HEK293 (cell line): ENCODE results near the gene PITPNM1.

ENCODE experiments used
- CTCF ChIA-PET: fragments of 350-600 bp; formaldehyde crosslinking; extraction: SDS; loops from one replicate; lab custom pipeline; 2021; ENCODE audit warnings: antibody characterized with exemption; lab: Yijun Ruan, JAX
- POLR2A ChIA-PET: fragments of 300-600 bp; formaldehyde crosslinking; extraction: SDS; loops from one replicate; lab custom pipeline; 2020; ENCODE audit warnings: antibody characterized with exemption, inconsistent platforms; lab: Yijun Ruan, JAX
- H3K27ac ChIP-seq: fragments of 200-500 bp; sonication (Bioruptor generic); 2 replicates; pipeline ENCODE4 v1.5.1; 2014; ENCODE audit warnings: low read depth, low read length, control low read depth, inconsistent platforms; ENCODE audit errors: extremely low read depth
- H3K36me3 ChIP-seq, 2 experiments: fragments of 200-500 bp in 1 of 2; sonication (Bioruptor generic) in 1 of 2; 1 replicate in 1 of 2; 2 replicates in 1 of 2; pipeline ENCODE4 v1.5.1; 2014 to 2017; ENCODE audit warnings: inconsistent platforms in 2 of 2, low read length in 2 of 2; ENCODE audit not compliant: control insufficient read depth in 2 of 2, insufficient read depth in 1 of 2
- H3K4me1 ChIP-seq: fragments of 200-500 bp; sonication (Bioruptor generic); 2 replicates; pipeline ENCODE4 v1.5.1; 2014; ENCODE audit warnings: mild to moderate bottlenecking, low read length, inconsistent platforms; ENCODE audit not compliant: control insufficient read depth, insufficient read depth
- H3K4me3 ChIP-seq: 2 replicates; pipeline ENCODE4 v1.5.1; 2011; ENCODE audit warnings: low read depth, mild to moderate bottlenecking, control low read depth, low read length, moderate library complexity
- H3K9me3 ChIP-seq: fragments of 200-500 bp; sonication (Bioruptor generic); 2 replicates; pipeline ENCODE4 v1.5.1; 2014; ENCODE audit warnings: low read depth, low read length, inconsistent platforms; ENCODE audit not compliant: control insufficient read depth, insufficient read depth
- EGR2 ChIP-seq: fragments of 450-650 bp; formaldehyde crosslinking; IDR thresholded peaks from 2 replicates; pipeline ENCODE4 v1.5.1; 2016; ENCODE audit warnings: low read depth, missing biosample characterization, missing genetic modification characterization
- MEIS1 ChIP-seq: sonication (generic); formaldehyde crosslinking; IDR thresholded peaks from 2 replicates; pipeline ENCODE4 v1.8.1; 2022; ENCODE audit warnings: missing genetic modification reagents, mild to moderate bottlenecking, borderline replicate concordance
- OVOL3 ChIP-seq: fragments of 450-650 bp; formaldehyde crosslinking; IDR thresholded peaks from 2 replicates; pipeline ENCODE4 v1.5.1; 2016; ENCODE audit warnings: missing biosample characterization, missing genetic modification characterization
- ZIC2 ChIP-seq: fragments of 450-650 bp; formaldehyde crosslinking; IDR thresholded peaks from 2 replicates; pipeline ENCODE4 v1.5.1; 2016; ENCODE audit warnings: missing biosample characterization, missing genetic modification characterization
- ZNF146 ChIP-seq: fragments of 450-650 bp; formaldehyde crosslinking; IDR thresholded peaks from 2 replicates; pipeline ENCODE4 v1.5.1; 2016; ENCODE audit warnings: missing biosample characterization, missing genetic modification characterization
- ZNF2 ChIP-seq: fragments of 450-650 bp; formaldehyde crosslinking; IDR thresholded peaks from 2 replicates; pipeline ENCODE4 v1.5.1; 2016; ENCODE audit warnings: missing biosample characterization, missing genetic modification characterization
- ZNF211 ChIP-seq: fragments of 450-650 bp; formaldehyde crosslinking; IDR thresholded peaks from 2 replicates; pipeline ENCODE4 v1.5.1; 2016; ENCODE audit warnings: low read depth, missing biosample characterization, missing genetic modification characterization
- ZNF324 ChIP-seq: fragments of 450-650 bp; formaldehyde crosslinking; IDR thresholded peaks from 2 replicates; pipeline ENCODE4 v1.5.1; 2016; ENCODE audit warnings: missing biosample characterization, missing genetic modification characterization
- ZNF394 ChIP-seq: fragments of 450-650 bp; formaldehyde crosslinking; IDR thresholded peaks from 2 replicates; pipeline ENCODE4 v1.5.1; 2016; ENCODE audit warnings: missing biosample characterization, missing genetic modification characterization, mild to moderate bottlenecking, moderate library complexity, borderline replicate concordance
- ZNF585B ChIP-seq: fragments of 450-650 bp; formaldehyde crosslinking; IDR thresholded peaks from 2 replicates; pipeline ENCODE4 v1.5.1; 2016; ENCODE audit warnings: missing biosample characterization, missing genetic modification characterization
- ZNF768 ChIP-seq: fragments of 450-650 bp; formaldehyde crosslinking; IDR thresholded peaks from 2 replicates; pipeline ENCODE4 v1.5.1; 2018; ENCODE audit warnings: missing biosample characterization, mild to moderate bottlenecking, missing genetic modification characterization
- ZNF837 ChIP-seq: fragments of 450-650 bp; formaldehyde crosslinking; IDR thresholded peaks from 2 replicates; pipeline ENCODE4 v1.5.1; 2016; ENCODE audit warnings: missing biosample characterization, missing genetic modification characterization
- TF ChIP-seq, protein P1 (sequence below): fragments of 450-650 bp; formaldehyde crosslinking; IDR thresholded peaks from 2 replicates; pipeline ENCODE4; 2016; ENCODE audit warnings: missing biosample characterization, missing genetic modification characterization
- TF ChIP-seq, protein P2 (sequence below): fragments of 450-650 bp; formaldehyde crosslinking; IDR thresholded peaks from 2 replicates; pipeline ENCODE4 v1.5.1; 2016; ENCODE audit warnings: missing biosample characterization, missing genetic modification characterization, low read depth
- TF ChIP-seq, protein P3 (sequence below): fragments of 450-650 bp; formaldehyde crosslinking; IDR thresholded peaks from 2 replicates; pipeline ENCODE4 v1.5.1; 2016; ENCODE audit warnings: missing biosample characterization, missing genetic modification characterization

The PITPNM1 gene

DNA sequence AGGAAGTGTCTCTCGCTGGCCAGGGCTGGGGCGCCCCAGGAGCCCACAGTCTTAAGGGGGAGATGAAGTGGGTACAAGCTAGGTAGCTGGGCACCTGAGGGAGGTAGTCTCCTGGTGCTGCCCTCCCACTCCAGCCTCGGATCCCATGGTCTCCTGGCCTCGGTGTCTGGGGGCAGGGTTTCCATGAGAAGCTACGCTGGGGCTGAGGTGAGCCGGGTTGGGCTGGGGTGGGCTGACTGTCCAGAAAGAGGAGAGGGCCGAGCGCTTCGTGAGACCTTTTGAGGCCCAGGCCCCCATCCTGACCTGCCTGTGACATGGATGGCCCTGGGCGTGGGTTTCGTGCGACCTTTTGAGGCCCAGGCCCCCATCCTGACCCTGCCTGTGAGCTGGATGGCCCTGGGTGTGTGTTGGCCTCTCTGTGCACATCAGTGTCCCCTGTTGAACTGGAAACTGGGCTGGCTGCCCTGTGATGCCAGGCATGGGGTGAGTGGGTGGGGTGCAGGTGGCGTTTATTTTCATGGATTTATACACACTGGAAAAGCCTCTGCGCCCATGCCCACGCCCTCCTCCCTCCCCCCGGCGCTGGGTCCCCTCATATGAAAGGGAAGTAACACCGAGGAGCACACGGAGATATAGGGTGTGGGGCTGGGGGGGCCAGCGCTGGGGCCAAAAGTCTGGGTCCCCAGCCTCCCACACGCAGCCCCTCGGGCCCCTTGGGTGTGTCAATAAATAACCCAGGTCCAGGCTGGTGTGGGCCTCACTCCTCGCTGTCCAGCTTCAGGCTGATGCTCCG lies 13.7 kb downstream of the PITPNM1 start:
- Histone ChIP-seq H3K36me3 (peaks cover 0 to 80% of the 10 kb centered on the region in 2 experiments; a peak in 2 of 3 replicates), H3K9me3 (no peaks in the 10 kb centered on the region), H3K27ac (no peak overlapping the region), H3K4me3 (no peak overlapping the region), H3K4me1 (no peaks in the 10 kb centered on the region)
- ChIA-PET POLR2A (interaction anchor here (0.7 to 2.5 kb wide), 3 partner anchors 9 to 148 kb away, joined by 3 to 11 read pairs (median 5); partner anchors contain the start of genes AIP and POLD4), CTCF (interaction anchor here (1.2 kb wide), 2 partner anchors 140 to 141 kb away, joined by 3 to 5 read pairs; no protein-coding TSS in a partner anchor)
- TF ChIP-seq EGR2: no peak
- TF ChIP-seq OVOL3 (tag by site-specific recombination): no peak
- no peak for TF ChIP-seq ZNF394 (tag by site-specific recombination)
- no peak for TF ChIP-seq ZIC2 (tag by site-specific recombination)
- no peak for TF ChIP-seq ZNF585B (tag by site-specific recombination)
- TF ChIP-seq ZNF768: no peak
- no peak for TF ChIP-seq ZNF837 (tag by site-specific recombination)
- no peak for TF ChIP-seq ZNF146
- no peak for TF ChIP-seq ZNF2 (tag by site-specific recombination)
- TF ChIP-seq ZNF324 (tag by site-specific recombination): no peak
- TF ChIP-seq, protein P1, sequence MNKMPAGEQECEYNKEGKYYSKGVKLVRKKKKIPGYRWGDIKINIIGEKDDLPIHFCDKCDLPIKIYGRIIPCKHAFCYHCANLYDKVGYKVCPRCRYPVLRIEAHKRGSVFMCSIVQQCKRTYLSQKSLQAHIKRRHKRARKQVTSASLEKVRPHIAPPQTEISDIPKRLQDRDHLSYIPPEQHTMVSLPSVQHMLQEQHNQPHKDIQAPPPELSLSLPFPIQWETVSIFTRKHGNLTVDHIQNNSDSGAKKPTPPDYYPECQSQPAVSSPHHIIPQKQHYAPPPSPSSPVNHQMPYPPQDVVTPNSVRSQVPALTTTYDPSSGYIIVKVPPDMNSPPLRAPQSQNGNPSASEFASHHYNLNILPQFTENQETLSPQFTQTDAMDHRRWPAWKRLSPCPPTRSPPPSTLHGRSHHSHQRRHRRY: no peak
- TF ChIP-seq, protein P2, sequence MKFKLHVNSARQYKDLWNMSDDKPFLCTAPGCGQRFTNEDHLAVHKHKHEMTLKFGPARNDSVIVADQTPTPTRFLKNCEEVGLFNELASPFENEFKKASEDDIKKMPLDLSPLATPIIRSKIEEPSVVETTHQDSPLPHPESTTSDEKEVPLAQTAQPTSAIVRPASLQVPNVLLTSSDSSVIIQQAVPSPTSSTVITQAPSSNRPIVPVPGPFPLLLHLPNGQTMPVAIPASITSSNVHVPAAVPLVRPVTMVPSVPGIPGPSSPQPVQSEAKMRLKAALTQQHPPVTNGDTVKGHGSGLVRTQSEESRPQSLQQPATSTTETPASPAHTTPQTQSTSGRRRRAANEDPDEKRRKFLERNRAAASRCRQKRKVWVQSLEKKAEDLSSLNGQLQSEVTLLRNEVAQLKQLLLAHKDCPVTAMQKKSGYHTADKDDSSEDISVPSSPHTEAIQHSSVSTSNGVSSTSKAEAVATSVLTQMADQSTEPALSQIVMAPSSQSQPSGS: no peak

DNA sequence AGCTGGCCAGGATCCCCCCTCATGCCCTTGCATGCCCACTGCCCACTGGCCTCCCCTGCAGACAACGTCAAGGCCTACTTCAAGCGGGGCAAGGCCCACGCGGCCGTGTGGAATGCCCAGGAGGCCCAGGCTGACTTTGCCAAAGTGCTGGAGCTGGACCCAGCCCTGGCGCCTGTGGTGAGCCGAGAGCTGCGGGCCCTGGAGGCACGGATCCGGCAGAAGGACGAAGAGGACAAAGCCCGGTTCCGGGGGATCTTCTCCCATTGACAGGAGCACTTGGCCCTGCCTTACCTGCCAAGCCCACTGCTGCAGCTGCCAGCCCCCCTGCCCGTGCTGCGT lies 14.5 kb downstream of the PITPNM1 start:
- no peak for TF ChIP-seq MEIS1 (CRISPR knock-in tag)
- TF ChIP-seq ZNF211: no peak
- TF ChIP-seq, protein P3, sequence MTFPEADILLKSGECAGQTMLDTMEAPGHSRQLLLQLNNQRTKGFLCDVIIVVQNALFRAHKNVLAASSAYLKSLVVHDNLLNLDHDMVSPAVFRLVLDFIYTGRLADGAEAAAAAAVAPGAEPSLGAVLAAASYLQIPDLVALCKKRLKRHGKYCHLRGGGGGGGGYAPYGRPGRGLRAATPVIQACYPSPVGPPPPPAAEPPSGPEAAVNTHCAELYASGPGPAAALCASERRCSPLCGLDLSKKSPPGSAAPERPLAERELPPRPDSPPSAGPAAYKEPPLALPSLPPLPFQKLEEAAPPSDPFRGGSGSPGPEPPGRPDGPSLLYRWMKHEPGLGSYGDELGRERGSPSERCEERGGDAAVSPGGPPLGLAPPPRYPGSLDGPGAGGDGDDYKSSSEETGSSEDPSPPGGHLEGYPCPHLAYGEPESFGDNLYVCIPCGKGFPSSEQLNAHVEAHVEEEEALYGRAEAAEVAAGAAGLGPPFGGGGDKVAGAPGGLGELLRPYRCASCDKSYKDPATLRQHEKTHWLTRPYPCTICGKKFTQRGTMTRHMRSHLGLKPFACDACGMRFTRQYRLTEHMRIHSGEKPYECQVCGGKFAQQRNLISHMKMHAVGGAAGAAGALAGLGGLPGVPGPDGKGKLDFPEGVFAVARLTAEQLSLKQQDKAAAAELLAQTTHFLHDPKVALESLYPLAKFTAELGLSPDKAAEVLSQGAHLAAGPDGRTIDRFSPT (tag by site-specific recombination): 0 out of 2 replicates have a peak, but pooled peaks have one; percentile 12
- CTCF ChIA-PET: interaction anchor here (1.2 kb wide), 1 partner anchor 139 kb away, joined by 5 read pairs; no protein-coding TSS in a partner anchor
- Histone ChIP-seq H3K4me1 (no peaks in the 10 kb centered on the region), H3K4me3 (no peak overlapping the region), H3K9me3 (no peaks in the 10 kb centered on the region), H3K27ac (no peak overlapping the region), H3K36me3 (peaks cover 0 to 73% of the 10 kb centered on the region in 2 experiments; a peak in 2 of 3 replicates)
- POLR2A ChIA-PET: interaction anchor here (2.5 kb wide), 1 partner anchor 8 kb away, joined by 11 read pairs; the partner anchor contains the start of gene AIP
